ENCODE data around the gene HSD17B3. TPM values are rescaled to one million over a fixed set of nuclear protein-coding genes. Genes with fewer than 3 reads are reported as not detected.
A peak's percentile ranks its signal among the peaks of the same experiment; 100 is the strongest.
"Not testable (repeated sequence)": the region's sequence is repeated elsewhere in the genome, so short reads cannot be mapped to it uniquely, and the experiment has no call there.

HSD17B3 gene
- total and polyA plus RNA-seq, 11 donors: 0.33 to 2.6 (median 1.0) TPM; not detected in 1

- peaks cover 0 to 49% (median 28%) of the 10 kb centered on the region in 9 donors for H3K36me3 ChIP-seq
- H3K9me3 ChIP-seq: peaks cover 0 to 2% (median 0%) of the 10 kb centered on the region in 12 donors
- H3K27me3 ChIP-seq: no peaks in the 10 kb centered on the region
- no peak for DNase-seq
- no peak overlapping the region for H3K4me3 ChIP-seq
- no peak for TF ChIP-seq CTCF (IDR thresholded peaks at IDR 0.05)
- TF ChIP-seq POLR2A (IDR thresholded peaks at IDR 0.05): no peak
- no peak overlapping the region for H3K27ac ChIP-seq
- ATAC-seq: no peak
- H3K4me1 ChIP-seq: peaks cover 0 to 4% (median 0%) of the 10 kb centered on the region in 12 donors
- intact Hi-C loops (cut with DNase I): loop anchor here in 7 of 10 donors (5.0 to 10.0 kb wide), 4 partner anchors 82 to 384 kb away; no protein-coding TSS in a partner anchor
- WGBS, 4 donors: 75 to 95% (median 79%) methylated on average over 6 of the region's 6 CpGs
These were observed 17.1 kb upstream of the HSD17B3 start for GRCh38 chr9:96318921-96319565.

GRCh38 chr9:96317335-96317980 is 15.5 kb upstream of the HSD17B3 start:
- Histone ChIP-seq H3K36me3 (peaks cover 0 to 40% (median 30%) of the 10 kb centered on the region in 9 donors), H3K27me3 (no peaks in the 10 kb centered on the region), H3K4me3 (no peak overlapping the region), H3K9me3 (peaks cover 0 to 13% (median 0%) of the 10 kb centered on the region in 12 donors), H3K4me1 (peaks cover 0 to 4% (median 0%) of the 10 kb centered on the region in 12 donors), H3K27ac (no peak overlapping the region)
- TF ChIP-seq CTCF (IDR thresholded peaks at IDR 0.05) (peak; percentile 62 to 92 (median 86)), POLR2A (IDR thresholded peaks at IDR 0.05) (no peak)
- WGBS, 4 donors: 50 to 61% (median 57%) methylated on average over 9 of the region's 9 CpGs
- peak in 2 of 5 donors; percentile 20 to 36 for DNase-seq
- ATAC-seq: peak in 3 of 4 donors; percentile 59 to 71 (median 62)
- intact Hi-C loops (cut with DNase I): loop anchor here in 9 of 10 donors (2.0 to 10.0 kb wide), 5 partner anchors 80 to 383 kb away; no protein-coding TSS in a partner anchor

- TF ChIP-seq POLR2A (IDR thresholded peaks at IDR 0.05) (no peak), CTCF (IDR thresholded peaks at IDR 0.05) (no peak)
- WGBS, 4 donors: 91 to 96% (median 93%) methylated on average over 7 of the region's 7 CpGs
- intact Hi-C loops (cut with DNase I): loop anchor here in 2 of 10 donors (5.0 to 10.0 kb wide), 2 partner anchors 73 to 375 kb away; no protein-coding TSS in a partner anchor
- peaks cover 0 to 13% (median 0%) of the 10 kb centered on the region in 12 donors for H3K9me3 ChIP-seq
- no peak overlapping the region for H3K27ac ChIP-seq
- no peaks in the 10 kb centered on the region for H3K4me1 ChIP-seq
- H3K4me3 ChIP-seq: no peak overlapping the region
- peaks cover 0 to 5% (median 0%) of the 10 kb centered on the region in 9 donors for H3K36me3 ChIP-seq
- no peaks in the 10 kb centered on the region for H3K27me3 ChIP-seq
- ATAC-seq (no peak), DNase-seq (no peak)
These were observed 7.9 kb upstream of the HSD17B3 start for GRCh38 chr9:96309850-96310249.

GRCh38 chr9:96306958-96307357 is 5.0 kb upstream of the HSD17B3 start:
- ATAC-seq; H3K27me3 ChIP-seq; H3K36me3 ChIP-seq; H3K4me1 ChIP-seq; H3K9me3 ChIP-seq; H3K4me3 ChIP-seq; DNase-seq; H3K27ac ChIP-seq; intact Hi-C loops (cut with DNase I): not testable (repeated sequence)
- WGBS, 4 donors: 94 to 98% (median 96%) methylated on average over 6 of the region's 6 CpGs

Data from heart left ventricle (tissue), 16 donors.